Activated CD8-positive, alpha-beta memory T cell treated with anti-CD3 and anti-CD28 coated beads for 24 hours (primary cell): ENCODE measurements around the gene MCM7.

Source experiments
- DNase-seq: peaks from one replicate; pipeline ENCODE4 v3.0.0-alpha.2; 2020

The MCM7 gene

GRCh38 chr7:100065452-100066186 is 35.6 kb downstream of the MCM7 start:
- DNase-seq: no peak

- no peak for DNase-seq
Observed at GRCh38 chr7:100064162-100064561, 37.0 kb downstream of the MCM7 start.

GRCh38 chr7:100063376-100063775 is 37.8 kb downstream of the MCM7 start:
- DNase-seq: no peak

GRCh38 chr7:100061518-100062193 is 39.5 kb downstream of the MCM7 start:
- no peak for DNase-seq

GRCh38 chr7:100059251-100059739 is 41.9 kb downstream of the MCM7 start:
- DNase-seq: no peak

- DNase-seq: no peak
Observed at GRCh38 chr7:100057006-100057405, 44.2 kb downstream of the MCM7 start.

GRCh38 chr7:100053215-100053614 is 48.0 kb downstream of the MCM7 start:
- DNase-seq: no peak

GRCh38 chr7:100051611-100052010 is 49.6 kb downstream of the MCM7 start:
- DNase-seq: no peak

GRCh38 chr7:100049441-100050291 is 51.5 kb downstream of the MCM7 start, which contains the start of gene ZSCAN21:
TSS of gene ZSCAN21 (plus strand) at chr7:100049774. CDS start at chr7:100057007, 7,233 bp downstream.
- peak; percentile 95 for DNase-seq

- DNase-seq: no peak
Observed at GRCh38 chr7:100048680-100049079, 52.5 kb downstream of the MCM7 start.

- no peak for DNase-seq
Observed at GRCh38 chr7:100044718-100045117, 56.5 kb downstream of the MCM7 start.
